HepG2 (cell line): ENCODE results near the gene PRR22.

Experiments
- DDIT3 ChIP-seq: sonication (generic); formaldehyde crosslinking; IDR thresholded peaks from 2 replicates; pipeline ENCODE4 v1.4.0; 2020; ENCODE audit warnings: mild to moderate bottlenecking, missing genetic modification reagents
- EP300 ChIP-seq, 3 experiments: sonication (generic) in 1 of 3; formaldehyde crosslinking in 1 of 3; IDR thresholded peaks; 2 replicates each; pipeline versions ENCODE4 v1.5.1 to v1.6.1; 2011 to 2020; ENCODE audit warnings: low read depth in 2 of 3, low read length in 2 of 3, borderline replicate concordance in 1 of 3, improper control_type of control experiment in 1 of 3, mild to moderate bottlenecking in 1 of 3, missing genetic modification reagents in 1 of 3, moderate library complexity in 1 of 3
- POLR2AphosphoS5 ChIP-seq: IDR thresholded peaks from 2 replicates; pipeline ENCODE4 v1.6.1; 2012; ENCODE audit warnings: low read depth, low read length
- ZKSCAN1 ChIP-seq: fragments of 150-350 bp; IDR thresholded peaks from 2 replicates; pipeline ENCODE4 v1.6.1; 2014; ENCODE audit warnings: low read length
- ZNF598 ChIP-seq: sonication (generic); formaldehyde crosslinking; IDR thresholded peaks from 2 replicates; pipeline ENCODE4 v1.5.1; 2020; ENCODE audit warnings: mild to moderate bottlenecking, missing genetic modification reagents, borderline replicate concordance
- ZNF773 ChIP-seq: sonication (generic); formaldehyde crosslinking; IDR thresholded peaks from 2 replicates; pipeline ENCODE4 v1.4.0; 2020; ENCODE audit warnings: missing genetic modification reagents, borderline replicate concordance

- TF ChIP-seq ZNF598 (peak; percentile 67; the same call in 1 of the 2 replicates), DDIT3 (no peak), EP300 (IDR thresholded peaks at IDR 0.05; ENCODE audit: low read depth in 2 of 2, low read length in 2 of 2) (0 out of 4 replicates have a peak, but pooled peaks of 1 of the 2 experiments have one; percentile 25), EP300 (CRISPR knock-in tag; IDR thresholded peaks at IDR 0.05; ENCODE audit: borderline replicate concordance) (no peak), ZNF773 (CRISPR knock-in tag) (no peak), POLR2AphosphoS5 (peak; percentile 34; the same call in 1 of the 2 replicates), ZKSCAN1 (no peak)
Measured at GRCh38 chr19:5826531-5827341, 42.2 kb upstream of the PRR22 start.
